ENCODE data around the gene RPL7A. TPM values are rescaled to one million over a fixed set of nuclear protein-coding genes. Genes with fewer than 3 reads are reported as not detected.

Gene RPL7A
- total RNA-seq, 6 experiments from 2014 or later: 529 to 851 (median 616) TPM

DNA sequence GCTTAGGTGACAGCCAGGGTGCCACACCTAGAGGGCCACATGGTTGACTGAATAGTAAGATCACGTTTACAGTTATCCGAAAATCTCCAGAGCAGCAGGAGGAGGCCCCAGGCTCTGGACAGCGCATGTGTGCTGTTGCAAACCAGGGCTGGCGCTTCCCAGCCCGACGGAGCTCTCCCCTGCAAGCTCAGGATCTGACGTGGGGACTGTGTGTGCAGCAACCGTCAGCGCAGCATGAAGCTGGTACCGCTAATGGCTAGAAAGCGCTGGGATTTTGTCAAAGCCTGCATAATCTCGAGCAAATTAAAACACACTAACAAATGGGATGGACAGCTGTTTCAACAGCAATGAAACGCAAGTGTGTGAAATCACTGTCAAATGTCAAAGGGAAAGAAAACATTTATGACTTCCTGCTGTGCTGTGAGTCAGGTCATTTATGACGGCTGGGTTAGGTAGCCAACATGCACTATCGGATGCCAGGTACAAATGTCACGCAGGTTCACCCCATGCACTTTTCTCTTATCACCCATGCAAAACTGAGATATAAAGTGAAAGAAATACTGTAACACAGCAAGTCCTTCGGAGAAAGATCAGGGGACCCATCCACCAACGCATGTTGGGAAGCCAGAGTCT is 20.3 kb downstream of the RPL7A start:
- no peak for DNase-seq
- H3K9me3 ChIP-seq: no peaks in the 10 kb centered on the region
- peaks cover 0 to 56% (median 31%) of the 10 kb centered on the region in 4 donors for H3K4me1 ChIP-seq
- peaks cover 0 to 48% (median 33%) of the 10 kb centered on the region in 4 donors for H3K36me3 ChIP-seq
- 24% methylated on average over 13 of the region's 18 CpGs for WGBS (ENCODE audit: insufficient coverage, low coverage, low lambda C conversion rate, missing lambda C conversion rate)
- peak overlapping the region in 2 of 3 donors; percentile 20 to 65 for H3K27ac ChIP-seq
- ATAC-seq: peak in 2 of 4 donors; percentile 46 to 60
- peak overlapping the region in 1 of 3 donors; percentile 8 for H3K4me3 ChIP-seq
- TF ChIP-seq, protein P1, sequence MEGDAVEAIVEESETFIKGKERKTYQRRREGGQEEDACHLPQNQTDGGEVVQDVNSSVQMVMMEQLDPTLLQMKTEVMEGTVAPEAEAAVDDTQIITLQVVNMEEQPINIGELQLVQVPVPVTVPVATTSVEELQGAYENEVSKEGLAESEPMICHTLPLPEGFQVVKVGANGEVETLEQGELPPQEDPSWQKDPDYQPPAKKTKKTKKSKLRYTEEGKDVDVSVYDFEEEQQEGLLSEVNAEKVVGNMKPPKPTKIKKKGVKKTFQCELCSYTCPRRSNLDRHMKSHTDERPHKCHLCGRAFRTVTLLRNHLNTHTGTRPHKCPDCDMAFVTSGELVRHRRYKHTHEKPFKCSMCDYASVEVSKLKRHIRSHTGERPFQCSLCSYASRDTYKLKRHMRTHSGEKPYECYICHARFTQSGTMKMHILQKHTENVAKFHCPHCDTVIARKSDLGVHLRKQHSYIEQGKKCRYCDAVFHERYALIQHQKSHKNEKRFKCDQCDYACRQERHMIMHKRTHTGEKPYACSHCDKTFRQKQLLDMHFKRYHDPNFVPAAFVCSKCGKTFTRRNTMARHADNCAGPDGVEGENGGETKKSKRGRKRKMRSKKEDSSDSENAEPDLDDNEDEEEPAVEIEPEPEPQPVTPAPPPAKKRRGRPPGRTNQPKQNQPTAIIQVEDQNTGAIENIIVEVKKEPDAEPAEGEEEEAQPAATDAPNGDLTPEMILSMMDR (IDR thresholded peaks at IDR 0.05): no peak
- TF ChIP-seq POLR2A (IDR thresholded peaks at IDR 0.05): no peak
- no peaks in the 10 kb centered on the region for H3K27me3 ChIP-seq
- intact Hi-C loops (cut with DNase I): no loop called here

DNA sequence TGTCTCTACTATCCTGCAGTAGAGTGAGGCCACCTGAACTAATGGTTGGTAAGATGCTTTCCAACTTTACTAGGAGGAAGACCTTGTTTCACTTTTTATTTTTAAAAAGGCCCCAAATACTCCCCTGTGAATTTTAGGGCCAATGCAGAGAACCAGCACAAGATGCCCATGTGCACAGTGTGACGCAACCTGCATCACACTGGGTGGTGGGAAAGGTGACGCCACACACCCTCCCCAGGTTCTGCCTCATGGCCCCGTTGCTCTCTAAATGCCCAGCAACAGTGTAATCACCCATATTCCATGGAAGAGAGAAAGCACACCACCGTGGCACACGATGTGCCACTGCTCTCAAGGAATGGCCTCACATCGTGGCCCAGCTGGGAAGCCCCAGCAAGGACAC is 21.4 kb downstream of the RPL7A start:
- TF ChIP-seq, protein P1 (IDR thresholded peaks at IDR 0.05): no peak
- TF ChIP-seq POLR2A (IDR thresholded peaks at IDR 0.05): no peak
- peak overlapping the region in 2 of 3 donors; percentile 20 to 65 for H3K27ac ChIP-seq
- DNase-seq (no peak), ATAC-seq (no peak)
- no peak overlapping the region for H3K4me3 ChIP-seq
- intact Hi-C loops (cut with DNase I): no loop called here
- H3K36me3 ChIP-seq: peaks cover 0 to 41% (median 25%) of the 10 kb centered on the region in 4 donors
- no peaks in the 10 kb centered on the region for H3K9me3 ChIP-seq
- H3K4me1 ChIP-seq: peaks cover 0 to 66% (median 36%) of the 10 kb centered on the region in 4 donors
- H3K27me3 ChIP-seq: no peaks in the 10 kb centered on the region
- 65% methylated on average over 2 of the region's 6 CpGs for WGBS (ENCODE audit: insufficient coverage, low coverage, low lambda C conversion rate, missing lambda C conversion rate)

DNA sequence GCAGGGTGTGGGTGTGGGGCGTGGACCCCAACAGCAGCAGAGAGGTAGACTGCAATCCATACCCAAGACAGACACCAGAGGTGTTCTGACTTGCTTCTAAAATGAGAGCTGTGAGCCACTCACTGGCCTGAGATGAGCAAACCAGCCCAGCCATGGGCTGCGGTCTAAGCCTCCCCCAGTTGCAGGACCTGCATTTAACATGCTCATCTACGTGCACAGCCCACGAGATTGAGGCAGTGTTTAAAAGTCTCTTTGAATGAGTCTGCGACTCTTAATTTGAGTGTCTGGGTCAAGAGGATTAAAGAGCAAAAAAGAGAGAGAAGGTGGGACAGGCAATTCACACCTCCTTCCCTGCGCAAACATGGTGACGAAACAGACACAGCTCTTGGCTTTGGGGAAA is 21.9 kb downstream of the RPL7A start:
- peaks cover 0 to 67% (median 36%) of the 10 kb centered on the region in 4 donors for H3K4me1 ChIP-seq
- no peaks in the 10 kb centered on the region for H3K9me3 ChIP-seq
- no peak overlapping the region for H3K4me3 ChIP-seq
- peaks cover 0 to 36% (median 22%) of the 10 kb centered on the region in 4 donors for H3K36me3 ChIP-seq
- peak overlapping the region in 2 of 3 donors; percentile 2 to 65 for H3K27ac ChIP-seq
- ATAC-seq (no peak), DNase-seq (no peak)
- intact Hi-C loops (cut with DNase I): no loop called here
- no peaks in the 10 kb centered on the region for H3K27me3 ChIP-seq
- WGBS (ENCODE audit: insufficient coverage, low coverage, low lambda C conversion rate, missing lambda C conversion rate): 48% methylated on average over 5 of the region's 7 CpGs
- TF ChIP-seq, protein P1 (IDR thresholded peaks at IDR 0.05): no peak
- TF ChIP-seq POLR2A (IDR thresholded peaks at IDR 0.05): no peak

DNA sequence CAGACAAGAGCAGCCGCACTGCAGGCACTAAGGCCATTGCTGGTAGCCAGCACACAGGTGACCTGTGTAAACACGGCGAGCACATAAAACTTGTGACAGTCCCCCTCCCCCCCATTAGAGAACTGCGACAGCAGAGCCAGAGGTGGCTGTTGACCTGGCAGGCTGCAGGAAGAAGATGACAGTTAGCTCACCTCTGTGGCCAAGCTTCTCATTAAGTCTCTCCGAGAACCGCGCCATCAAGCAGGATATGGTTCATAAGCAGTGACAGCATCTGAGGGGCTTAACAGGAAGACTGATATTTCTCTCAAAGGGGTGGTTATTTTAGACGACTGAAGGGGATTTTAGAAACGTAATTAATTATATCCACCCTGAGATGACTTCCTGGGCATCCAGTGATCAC is 22.7 kb downstream of the RPL7A start:
- ATAC-seq (peak; percentile 69 to 80 (median 74)), DNase-seq (peak; percentile 59 to 85 (median 79))
- Histone ChIP-seq H3K9me3 (no peaks in the 10 kb centered on the region), H3K27ac (peak overlapping the region in 2 of 3 donors; percentile 2 to 65), H3K4me1 (peaks cover 0 to 67% (median 36%) of the 10 kb centered on the region in 4 donors), H3K36me3 (peaks cover 0 to 28% (median 15%) of the 10 kb centered on the region in 4 donors), H3K4me3 (peak overlapping the region in 1 of 3 donors; percentile 3), H3K27me3 (no peaks in the 10 kb centered on the region)
- TF ChIP-seq POLR2A (IDR thresholded peaks at IDR 0.05): peak; percentile 62
- TF ChIP-seq, protein P1 (IDR thresholded peaks at IDR 0.05): no peak
- WGBS (ENCODE audit: insufficient coverage, low coverage, low lambda C conversion rate, missing lambda C conversion rate): 33% methylated on average over 5 of the region's 9 CpGs
- intact Hi-C loops (cut with DNase I): no loop called here
